GM21576 (cell line): ENCODE data around the gene ACP6.
"Not testable (repeated sequence)": the region's sequence is repeated elsewhere in the genome, so short reads cannot be mapped to it uniquely, and the experiment has no call there.

Experiments
- ATAC-seq: cut with Tn5 transposase; IDR thresholded peaks from one replicate; pipeline ENCODE4 v1.9.1; 2021; ENCODE audit warnings: mild to moderate bottlenecking, moderate library complexity; ENCODE audit not compliant: unreplicated experiment

ACP6 gene

GRCh38 chr1:147624011-147624410 lies 46.3 kb downstream of the ACP6 start:
- ATAC-seq: no peak

DNA sequence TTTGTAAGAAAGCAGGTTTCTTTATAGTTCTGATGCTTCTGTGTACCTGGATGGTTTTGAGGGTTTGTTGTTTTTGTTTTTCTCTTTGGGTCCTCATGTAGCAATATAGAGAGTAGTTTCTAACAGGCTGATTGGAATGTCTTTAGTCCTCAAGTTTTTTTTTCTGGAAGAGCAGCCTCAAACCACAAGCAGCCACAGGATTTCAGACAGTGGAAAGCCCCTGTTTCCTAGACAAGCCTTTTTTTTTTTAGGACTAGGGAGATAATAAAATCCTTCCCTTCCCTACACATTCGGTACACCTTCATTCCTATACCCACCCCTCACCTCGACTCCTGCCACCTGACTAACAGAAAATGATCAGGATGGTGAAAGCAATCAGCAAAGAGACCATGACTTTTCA lies 47.6 kb downstream of the ACP6 start:
- ATAC-seq: no peak

- no peak for ATAC-seq
These were observed 49.8 kb downstream of the ACP6 start for GRCh38 chr1:147620543-147620942.

- ATAC-seq: no peak
These were observed 50.6 kb downstream of the ACP6 start for GRCh38 chr1:147619741-147620140.

GRCh38 chr1:147618771-147619170 lies 51.6 kb downstream of the ACP6 start:
- no peak for ATAC-seq

DNA sequence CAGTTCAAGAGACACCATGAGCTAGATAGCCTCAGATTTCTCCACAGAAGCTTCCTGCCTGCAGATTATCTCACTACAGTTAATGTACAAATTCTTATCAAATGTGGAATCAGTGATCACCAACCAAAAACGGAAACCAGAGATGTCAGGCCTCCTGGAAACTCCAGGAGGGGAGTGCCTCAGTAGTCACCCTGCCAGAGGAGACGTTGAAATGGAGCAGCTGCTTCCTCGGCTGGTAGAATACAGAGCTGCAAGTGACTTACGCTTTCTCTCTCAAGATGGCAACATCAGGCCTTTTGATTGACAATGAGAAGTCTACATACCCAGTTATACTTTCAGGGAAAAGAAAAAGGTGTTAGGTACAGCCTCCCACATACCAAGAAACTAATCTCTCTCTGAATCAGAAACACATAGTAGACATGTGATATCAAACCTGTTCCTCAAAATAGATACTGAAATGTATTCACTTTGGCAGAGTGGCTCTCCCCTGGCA lies 52.2 kb downstream of the ACP6 start:
- ATAC-seq: no peak

DNA sequence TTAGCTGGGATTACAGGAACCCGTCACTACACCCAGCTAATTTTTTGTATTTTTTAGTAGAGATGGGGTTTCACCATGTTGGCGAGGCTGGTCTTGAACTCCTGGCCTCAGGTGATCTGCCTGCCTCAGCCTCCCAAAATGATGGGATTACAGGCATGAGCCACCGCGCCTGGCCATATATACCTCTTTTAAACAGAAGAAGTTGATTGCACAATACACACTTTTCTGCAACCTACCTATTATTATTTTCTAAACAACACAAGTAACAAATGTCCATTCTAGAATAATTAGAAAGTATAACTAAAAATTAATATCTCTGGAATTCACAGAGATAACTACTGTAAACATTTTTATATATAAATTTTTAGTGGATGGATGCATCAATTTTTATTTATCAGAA lies 55.4 kb downstream of the ACP6 start:
- ATAC-seq: not testable (repeated sequence)

DNA sequence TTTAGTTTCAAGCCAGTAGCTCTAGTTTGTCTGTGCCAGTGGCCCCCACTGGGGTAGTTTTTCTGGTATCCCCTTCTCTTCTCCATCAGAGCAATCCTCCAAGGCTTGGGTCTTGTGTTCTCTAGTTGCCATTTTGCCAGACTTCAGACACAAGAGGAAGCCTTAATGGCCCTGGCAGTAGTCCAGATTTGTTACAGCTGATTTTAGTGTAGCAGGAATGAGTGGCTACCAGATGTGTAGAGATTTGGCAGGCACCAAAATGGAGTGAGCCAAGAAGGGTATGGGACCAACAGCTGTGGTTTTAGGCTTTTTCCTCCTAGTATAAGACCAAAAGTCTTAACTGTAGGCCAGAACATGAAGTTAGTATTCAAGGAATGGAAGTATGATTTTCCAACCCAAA lies 56.8 kb downstream of the ACP6 start:
- ATAC-seq: no peak

- ATAC-seq: no peak
These were observed 58.0 kb downstream of the ACP6 start for GRCh38 chr1:147612366-147612765.

DNA sequence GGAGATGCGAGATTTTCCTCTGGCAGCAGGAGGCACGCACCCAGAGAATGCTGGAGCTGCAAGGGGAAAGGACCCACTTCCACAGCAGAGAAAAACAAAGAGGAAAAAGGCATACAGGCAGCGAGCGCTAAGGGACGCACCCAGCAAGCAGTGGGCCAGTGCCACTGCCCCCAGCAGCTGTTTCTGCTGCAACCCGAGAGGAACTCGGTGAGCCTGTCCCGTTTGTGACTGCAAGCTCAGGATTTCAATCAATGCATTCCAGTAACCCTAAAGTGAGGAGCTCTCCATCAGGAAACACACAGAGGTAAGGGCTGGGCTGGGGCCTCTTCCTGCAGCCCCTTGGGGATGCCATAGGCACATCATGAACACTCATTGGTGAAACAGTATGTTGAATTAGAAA lies 58.7 kb downstream of the ACP6 start:
- no peak for ATAC-seq

- ATAC-seq: peak; percentile 70
These were observed 59.3 kb downstream of the ACP6 start for GRCh38 chr1:147611021-147611426.

DNA sequence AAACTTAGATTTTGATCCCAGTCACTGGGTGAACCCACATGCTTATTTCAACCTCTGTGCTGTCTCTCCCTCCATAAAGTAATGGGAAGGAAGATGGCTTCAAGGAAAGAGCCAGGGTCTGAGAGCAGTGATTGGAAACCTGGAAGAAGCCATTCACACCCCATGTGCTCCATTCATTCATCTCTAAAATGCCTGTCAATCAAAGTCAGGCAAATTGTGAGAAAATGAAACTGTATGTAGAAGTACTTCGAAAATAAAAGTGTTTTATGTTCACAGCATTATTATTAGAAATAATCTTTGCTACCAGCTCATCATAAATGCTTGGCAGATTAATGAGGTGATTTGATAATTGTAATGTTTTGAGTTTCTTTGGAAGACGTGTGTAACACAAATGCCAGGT lies 61.0 kb downstream of the ACP6 start:
- ATAC-seq: no peak

DNA sequence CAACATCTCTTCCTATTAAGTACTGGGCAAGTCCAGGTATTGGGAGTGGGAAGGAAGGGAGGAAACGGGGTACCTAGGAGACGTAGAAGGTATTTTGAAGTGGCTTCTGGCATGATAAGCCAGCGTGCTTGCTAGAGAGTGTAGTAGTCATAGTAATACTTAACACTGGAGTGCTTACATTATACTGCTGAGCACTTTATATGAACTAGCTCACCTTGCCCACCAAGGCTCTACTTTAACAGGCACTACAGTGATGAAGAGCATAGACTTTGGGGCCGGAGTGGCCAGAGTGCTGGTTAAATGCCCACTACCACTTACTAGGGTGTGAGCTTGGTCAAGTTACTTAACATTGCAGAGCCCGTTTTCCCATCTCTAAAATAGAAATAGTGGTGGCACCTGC lies 61.7 kb downstream of the ACP6 start:
- no peak for ATAC-seq

GRCh38 chr1:147605591-147605990 lies 64.7 kb downstream of the ACP6 start:
- no peak for ATAC-seq

DNA sequence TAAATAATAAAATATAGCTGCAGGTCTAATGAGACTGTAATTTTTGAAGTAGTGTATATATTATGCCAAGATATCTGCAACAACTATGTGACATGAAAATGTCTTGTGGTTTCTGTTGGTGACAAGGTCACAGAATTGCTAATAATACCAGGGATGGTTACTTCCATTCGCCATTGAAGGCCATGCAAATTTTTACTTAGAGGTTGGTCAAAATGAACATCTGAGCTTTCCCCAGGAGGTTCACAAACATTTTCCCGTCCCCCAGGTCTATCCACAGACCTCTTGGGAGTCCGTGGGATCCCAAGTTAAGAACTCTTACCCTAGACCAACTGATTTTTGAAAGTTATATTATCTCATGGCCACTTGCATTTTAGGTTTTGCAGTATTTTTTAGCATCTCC lies 66.3 kb downstream of the ACP6 start:
- ATAC-seq: no peak

DNA sequence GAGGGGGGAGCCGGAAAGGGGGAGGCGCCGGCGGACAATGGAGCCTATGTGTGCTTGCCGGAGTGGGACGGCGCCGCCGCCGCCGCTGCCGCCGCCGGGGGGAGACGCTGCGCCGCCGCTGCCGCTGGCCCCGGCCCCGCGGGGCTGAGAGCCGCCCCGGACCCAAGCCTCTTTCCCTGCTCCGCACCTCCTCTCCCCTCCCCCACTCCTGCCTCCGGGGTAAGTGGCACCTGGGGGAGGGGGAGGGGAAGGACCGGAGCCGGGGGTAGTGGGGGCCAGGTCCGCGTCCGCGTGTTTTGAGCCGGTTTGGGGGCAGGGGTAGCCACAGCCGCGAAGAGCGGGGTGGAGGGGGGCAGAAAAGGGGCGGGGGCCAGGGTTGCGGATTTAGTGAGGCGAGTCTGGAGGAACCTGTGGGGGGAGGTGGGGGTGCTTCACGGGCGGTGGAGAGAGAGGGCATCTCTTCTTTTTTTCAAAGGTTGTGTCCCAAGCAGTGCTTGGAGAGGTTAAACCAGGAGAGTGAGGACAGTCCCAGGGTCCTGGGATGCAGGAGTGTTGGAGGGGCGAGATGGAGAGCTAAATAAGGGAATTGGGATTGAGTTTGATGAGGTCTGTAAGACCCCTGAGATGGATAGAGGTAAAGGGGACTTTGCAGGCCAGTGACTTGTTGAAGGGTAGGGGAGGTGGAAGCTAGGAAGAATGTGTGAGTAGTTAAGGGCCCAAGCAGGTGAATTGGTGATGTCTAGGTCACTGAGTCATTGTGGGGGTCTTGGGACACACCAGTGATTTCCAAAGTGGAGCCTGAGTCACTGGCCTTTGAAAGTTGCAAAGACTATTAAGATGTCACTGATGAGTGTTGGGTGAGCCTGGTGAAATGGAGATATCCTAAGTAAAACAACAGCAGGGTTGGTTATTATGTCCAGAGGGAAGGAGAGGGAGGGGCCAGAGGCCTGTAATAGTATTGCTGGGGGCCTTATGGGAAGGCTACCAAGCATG lies 69.9 kb downstream of the ACP6 start:
- no peak for ATAC-seq

DNA sequence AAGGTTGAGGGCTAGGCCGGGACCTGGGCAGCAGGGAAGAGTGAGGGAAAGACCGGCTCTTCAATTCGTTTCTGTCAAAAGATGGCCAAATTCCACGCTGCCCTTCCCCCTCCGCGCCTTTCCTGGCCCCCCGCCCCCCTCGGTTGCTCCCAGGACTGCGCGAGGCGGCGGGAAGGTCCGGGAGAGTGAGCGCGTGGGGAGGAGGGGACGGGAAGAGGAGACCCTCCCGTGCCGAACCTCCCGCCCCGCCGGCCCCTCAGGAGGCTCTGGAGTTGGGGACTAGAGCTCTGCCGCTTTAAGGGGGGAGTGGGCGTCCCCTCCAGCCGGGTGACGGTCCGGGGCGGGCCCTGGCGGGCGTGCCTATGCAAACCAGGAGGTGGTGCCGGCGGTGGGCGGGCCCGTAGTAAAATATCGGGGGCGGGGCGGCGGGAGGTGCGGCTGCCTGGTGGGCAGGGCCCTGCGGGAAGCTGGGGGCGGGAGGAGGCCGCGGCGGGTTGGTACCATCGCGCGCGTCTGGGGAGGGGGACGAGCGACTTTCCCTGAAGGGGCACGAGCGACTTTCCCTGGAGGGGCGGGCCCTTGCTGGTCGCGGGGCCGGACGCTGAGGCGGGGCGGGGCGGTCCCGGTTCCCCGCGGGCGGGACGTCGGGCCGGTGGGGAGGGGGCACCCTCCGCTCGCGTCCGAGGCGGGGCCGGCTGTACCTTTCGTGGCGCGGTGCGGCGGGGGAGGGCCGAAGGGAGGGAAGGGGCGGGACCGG lies 70.8 kb downstream of the ACP6 start:
- peak; percentile 63 for ATAC-seq

GRCh38 chr1:147598621-147599361 lies 71.5 kb downstream of the ACP6 start:
- peak; percentile 10 for ATAC-seq

- no peak for ATAC-seq
These were observed 73.3 kb downstream of the ACP6 start for GRCh38 chr1:147597010-147597409.
